Ovary (tissue), 9 donors: ENCODE data around the gene F7. TPM values are rescaled to one million over a fixed set of nuclear protein-coding genes. Genes with fewer than 3 reads are reported as not detected.

Experiments used
- DNase-seq, 5 donors: peaks; one replicate each; pipeline ENCODE4 v3.0.0-alpha.2; 2019 to 2020
- H3K27ac ChIP-seq, 2 donors: fragments of 200-600 bp; one replicate each; pipeline versions ENCODE4 v1.5.1 to v1.8.0; 2019 to 2022
- H3K27me3 ChIP-seq: fragments of 200-600 bp; one replicate; pipeline ENCODE4 v1.8.0; 2022
- H3K36me3 ChIP-seq: fragments of 200-600 bp; sonication (generic); one replicate; pipeline ENCODE4 v1.5.1; 2019
- H3K4me1 ChIP-seq: one replicate; pipeline ENCODE4 v1.8.1; 2013; ENCODE audit warnings: mild to moderate bottlenecking, moderate library complexity; ENCODE audit not compliant: insufficient read depth
- H3K4me3 ChIP-seq: fragments of 200-600 bp; sonication (generic); one replicate; pipeline ENCODE4 v1.5.1; 2017
- H3K9me3 ChIP-seq, 2 donors: fragments of 200-600 bp in 1 of 2; sonication (generic) in 1 of 2; one replicate each; pipeline versions ENCODE4 v1.5.1 to v1.8.1; 2013 to 2019; ENCODE audit warnings: mild to moderate bottlenecking in 1 of 2, moderate library complexity in 1 of 2
- CTCF ChIP-seq, 3 donors: fragments of 450-650 bp in 2 of 3; fragments of 200-600 bp in 1 of 3; IDR thresholded peaks; one replicate each; pipeline versions ENCODE4 v1.5.1 to v1.8.0; 2016 to 2022; ENCODE audit warnings: antibody characterized with exemption in 3 of 3, mild to moderate bottlenecking in 1 of 3
- EP300 ChIP-seq: sonication (generic); formaldehyde crosslinking; IDR thresholded peaks from one replicate; pipeline ENCODE4 v1.6.1; 2017; ENCODE audit warnings: antibody characterized with exemption
- POLR2A ChIP-seq: fragments of 450-650 bp; IDR thresholded peaks from one replicate; pipeline ENCODE4 v1.6.1; 2017; ENCODE audit warnings: antibody characterized with exemption, mild to moderate bottlenecking, moderate library complexity
- WGBS, 3 donors: extraction: QIAGEN DNeasy Blood & Tissue Kit in 1 of 3; methylation state at CpG; one replicate each; pipeline versions ENCODE4 v1.1.5 to v1.1.7; 2013 to 2017; 5-methylcytosine and 5-hydroxymethylcytosine counted together
- intact Hi-C, 4 donors: fragments of 100-400 bp; cut with DNase I; formaldehyde crosslinking; loops; one replicate each; pipeline versions ENCODE4 v1.11.0 to v1.15.1; 2022 to 2023
- polyA plus RNA-seq, 2 donors: library from polyadenylated mRNA; stranded (reverse); fragments of 200-250 nt in 1 of 2; fragments of 350-450 nt in 1 of 2; fragmentation: Illumina TruSeq in 1 of 2; extraction: RNeasy Lipid Tissue Mini Kit (QIAGEN cat#74804) in 1 of 2; gene quantifications; one replicate each; pipeline ENCODE4 v1.2.3, GENCODE V29; 2013 to 2014
- total RNA-seq, 7 donors: library from RNA; depleted of rRNA in 2 of 7; stranded (reverse); fragments of >200 nt in 2 of 7; fragmentation: NEBNext Ultra II Directional in 3 of 7; extraction: Animal tissue kit (Norgen Biotek cat#: 25700) in 3 of 7; gene quantifications; one replicate each; pipeline versions ENCODE4 v1.1.0 to v1.2.4, GENCODE V29; 2016 to 2023
- donor health status: DM: no; HTN: no; CAD: no; lungs with moderate emphysema.
- donor health status: DM: no; HTN: no; CAD: no.
- donor health status: Bipolar disorder and iron deficiency.
- donor health status: DM: yes; HTN: yes; CAD: no.
- donor health status: DM: no; HTN: no; CAD: no.
- donor health status: DM: yes; HTN: yes; CAD: no.

The F7 gene
- total and polyA plus RNA-seq, 9 donors = 0.11 to 2.1 (median 0.35) TPM; not detected in 2

GRCh38 chr13:113083402-113084061 is 22.1 kb upstream of the F7 start:
- Histone ChIP-seq H3K4me1 (no peaks in the 10 kb centered on the region), H3K4me3 (no peak overlapping the region), H3K9me3 (no peaks in the 10 kb centered on the region), H3K36me3 (no peaks in the 10 kb centered on the region), H3K27ac (no peak overlapping the region), H3K27me3 (no peaks in the 10 kb centered on the region)
- intact Hi-C loops = no loop called here
- 62 to 75% (median 63%) methylated on average over 18 of the region's 18 CpGs for WGBS, 3 donors
- no peak for TF ChIP-seq EP300
- TF ChIP-seq CTCF (IDR thresholded peaks at IDR 0.05) = no peak
- TF ChIP-seq POLR2A = no peak
- DNase-seq = no peak

GRCh38 chr13:113084094-113084942 is 21.3 kb upstream of the F7 start:
- intact Hi-C loops = no loop called here
- H3K27me3 ChIP-seq = no peaks in the 10 kb centered on the region
- no peak overlapping the region for H3K4me3 ChIP-seq
- no peaks in the 10 kb centered on the region for H3K36me3 ChIP-seq
- no peak overlapping the region for H3K27ac ChIP-seq
- TF ChIP-seq EP300 (no peak), CTCF (IDR thresholded peaks at IDR 0.05) (no peak), POLR2A (no peak)
- H3K9me3 ChIP-seq = no peaks in the 10 kb centered on the region
- H3K4me1 ChIP-seq = no peaks in the 10 kb centered on the region
- 88 to 92% (median 89%) methylated on average over 25 of the region's 25 CpGs for WGBS, 3 donors
- no peak for DNase-seq

DNA sequence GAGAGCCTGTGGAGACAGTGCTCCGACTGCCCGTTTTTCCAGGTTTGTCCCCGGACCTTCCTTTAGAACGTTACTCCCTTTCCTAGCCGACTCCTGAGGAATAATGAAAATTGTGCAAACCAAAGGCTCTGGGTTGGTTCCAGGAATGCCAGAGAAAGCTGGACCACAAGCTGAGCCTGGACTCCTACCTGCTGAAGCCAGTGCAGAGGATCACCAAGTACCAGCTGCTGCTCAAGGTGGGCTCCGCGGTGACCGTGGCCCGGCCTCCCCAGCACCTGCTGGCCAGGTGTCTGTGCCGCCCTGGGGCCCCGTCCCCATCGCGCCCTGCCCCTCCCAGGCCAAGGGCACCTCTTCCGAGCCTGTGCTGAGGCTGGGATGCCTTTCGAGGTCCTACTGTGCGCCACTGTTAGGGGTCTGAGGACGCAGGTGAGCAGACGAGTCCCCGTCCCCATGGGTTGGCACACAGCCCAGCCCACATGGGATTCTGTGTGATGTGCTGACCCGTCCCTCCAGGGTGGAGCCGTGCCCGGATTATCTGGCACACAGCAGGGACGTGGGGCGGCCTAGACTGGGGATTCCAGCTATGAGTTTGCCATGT is 20.5 kb upstream of the F7 start:
- no peak for DNase-seq
- Histone ChIP-seq H3K36me3 (no peaks in the 10 kb centered on the region), H3K9me3 (no peaks in the 10 kb centered on the region), H3K27ac (no peak overlapping the region), H3K27me3 (no peaks in the 10 kb centered on the region), H3K4me1 (no peaks in the 10 kb centered on the region), H3K4me3 (no peak overlapping the region)
- TF ChIP-seq CTCF (IDR thresholded peaks at IDR 0.05) (no peak), EP300 (no peak), POLR2A (no peak)
- 79 to 83% (median 82%) methylated on average over 24 of the region's 24 CpGs for WGBS, 3 donors
- intact Hi-C loops = no loop called here

DNA sequence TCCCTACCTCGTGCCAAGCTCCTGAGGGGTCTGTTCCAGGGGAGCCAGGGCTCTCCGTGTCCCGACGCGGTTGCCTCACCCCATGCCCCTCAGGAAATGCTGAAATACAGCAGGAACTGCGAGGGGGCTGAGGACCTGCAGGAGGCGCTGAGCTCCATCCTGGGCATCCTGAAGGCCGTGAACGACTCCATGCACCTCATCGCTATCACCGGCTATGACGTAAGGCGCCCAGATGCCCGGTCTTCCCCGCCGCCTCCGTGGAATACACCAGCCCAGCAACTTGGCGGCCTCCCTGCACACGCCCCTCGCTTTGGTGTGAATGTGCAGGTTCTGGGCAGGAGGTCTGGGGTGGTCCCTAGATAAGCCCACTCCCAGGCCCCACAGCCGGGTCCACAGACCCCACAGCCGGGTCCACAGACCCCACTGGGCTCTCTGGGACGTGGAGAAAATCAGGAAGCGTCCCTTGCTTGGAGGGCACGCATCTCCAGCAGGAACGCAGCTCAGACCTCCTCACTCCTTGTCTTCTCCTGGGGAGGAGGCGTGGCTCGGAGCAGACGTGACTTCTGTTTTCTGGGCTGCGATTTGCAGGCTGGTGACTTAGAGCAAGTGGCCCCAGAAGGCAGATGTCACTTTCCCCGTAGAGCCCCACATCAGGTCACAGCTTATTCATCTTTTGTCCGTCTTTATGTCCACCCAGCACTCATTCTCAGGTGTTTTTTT is 19.4 kb upstream of the F7 start:
- no peaks in the 10 kb centered on the region for H3K9me3 ChIP-seq
- no peaks in the 10 kb centered on the region for H3K4me1 ChIP-seq
- WGBS, 3 donors = 70 to 72% (median 71%) methylated on average over 32 of the region's 32 CpGs
- H3K4me3 ChIP-seq = no peak overlapping the region
- H3K36me3 ChIP-seq = no peaks in the 10 kb centered on the region
- TF ChIP-seq CTCF (IDR thresholded peaks at IDR 0.05) = no peak
- no peak overlapping the region for H3K27ac ChIP-seq
- no peaks in the 10 kb centered on the region for H3K27me3 ChIP-seq
- no peak for DNase-seq
- intact Hi-C loops = no loop called here
